HG02678 (cell line): Measurements from ENCODE around the gene HOXA2.

ENCODE experiments used
- ATAC-seq: cut with Tn5 transposase; IDR thresholded peaks from one replicate; pipeline ENCODE4 v1.9.1; 2021; ENCODE audit warnings: mild to moderate bottlenecking, moderate library complexity; ENCODE audit not compliant: unreplicated experiment

HOXA2 gene

DNA sequence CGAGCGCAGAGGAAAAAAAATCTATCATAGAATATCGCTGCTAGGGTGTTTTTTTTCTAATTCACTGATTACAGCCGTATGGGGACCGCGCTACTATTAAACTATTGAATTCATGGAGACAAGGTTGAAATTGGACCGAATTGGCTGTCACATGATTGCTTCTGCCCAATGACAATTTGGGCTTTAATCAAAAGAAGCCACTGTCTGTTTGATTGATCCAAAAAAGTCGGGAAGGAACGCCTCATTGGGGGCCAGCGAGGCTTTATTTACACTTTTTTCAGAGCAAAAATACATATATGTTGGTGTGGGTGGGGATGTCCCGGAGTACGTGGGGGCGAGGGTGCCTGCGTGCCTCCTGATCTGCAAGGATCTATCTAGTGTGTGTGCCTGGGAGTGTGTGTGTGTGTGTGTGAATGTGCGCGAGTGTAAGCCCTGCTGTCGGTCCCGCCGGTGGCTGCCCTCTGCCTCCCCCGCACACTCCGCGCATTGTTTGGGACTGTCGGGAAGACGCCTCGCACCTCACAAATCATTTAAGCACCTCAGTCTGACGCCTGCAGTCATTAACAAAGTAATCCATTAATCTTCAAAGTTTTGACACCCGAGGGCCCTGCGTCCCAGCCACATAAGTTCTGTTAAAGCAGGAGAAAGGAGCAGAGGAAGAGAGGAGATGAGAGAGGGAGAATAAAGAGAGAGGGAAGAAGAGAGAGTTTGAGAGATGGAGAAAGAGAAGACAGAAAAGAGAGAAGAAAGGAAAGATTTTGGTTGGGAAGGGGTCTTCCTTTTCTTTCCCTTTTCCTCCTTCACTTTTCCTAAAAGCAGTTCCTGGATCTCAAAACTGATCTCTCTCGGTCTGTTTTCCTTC, at the start of gene HOXA2:
HOXA2 (minus strand) TSS at position 103 of the 862 bp plus-strand sequence. CDS start 183 bp downstream, outside the sequence.
- ATAC-seq: no peak

DNA sequence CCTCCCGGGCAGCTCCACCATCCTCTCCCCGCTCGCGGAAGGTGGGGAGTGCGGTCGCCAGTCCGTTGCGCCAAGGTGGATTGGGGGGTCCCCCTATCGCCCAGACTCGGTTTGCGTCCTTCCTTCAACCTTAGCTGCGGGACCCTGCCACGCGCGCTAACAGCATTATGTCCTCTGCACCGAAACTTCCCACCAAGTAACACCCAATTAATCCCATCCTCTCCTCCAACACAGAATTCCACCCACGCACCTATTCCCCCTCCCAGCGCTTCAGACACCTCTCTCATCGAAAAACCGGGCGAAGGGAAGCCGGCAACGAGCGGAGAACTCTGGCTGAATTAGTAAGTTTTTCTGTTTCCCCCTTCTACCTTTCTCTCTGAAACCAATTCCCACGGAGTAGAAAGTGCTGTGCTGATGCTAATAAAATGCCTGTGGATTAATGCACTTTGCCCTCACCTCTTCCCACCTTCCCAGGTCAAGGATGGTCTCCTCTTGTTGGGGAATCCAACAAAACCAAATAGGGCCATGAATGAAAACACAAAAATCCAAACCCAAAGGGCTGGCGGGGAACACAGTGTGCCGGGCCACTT, 49.0 kb upstream of the HOXA2 start:
- no peak for ATAC-seq

GRCh38 chr7:27150568-27151340, 48.3 kb upstream of the HOXA2 start:
- peak; percentile 86 for ATAC-seq

GRCh38 chr7:27149842-27150567, 47.5 kb upstream of the HOXA2 start:
- ATAC-seq: no peak

GRCh38 chr7:27148756-27149641, 46.5 kb upstream of the HOXA2 start:
- no peak for ATAC-seq

GRCh38 chr7:27148031-27148755, 45.7 kb upstream of the HOXA2 start:
- ATAC-seq: no peak

- ATAC-seq: no peak
These were observed 44.9 kb upstream of the HOXA2 start, which contains the start of gene HOXA6 for GRCh38 chr7:27147199-27148030. TSS of gene HOXA6 (minus strand) at chr7:27147774. CDS start at chr7:27147749, 25 bp downstream.

DNA sequence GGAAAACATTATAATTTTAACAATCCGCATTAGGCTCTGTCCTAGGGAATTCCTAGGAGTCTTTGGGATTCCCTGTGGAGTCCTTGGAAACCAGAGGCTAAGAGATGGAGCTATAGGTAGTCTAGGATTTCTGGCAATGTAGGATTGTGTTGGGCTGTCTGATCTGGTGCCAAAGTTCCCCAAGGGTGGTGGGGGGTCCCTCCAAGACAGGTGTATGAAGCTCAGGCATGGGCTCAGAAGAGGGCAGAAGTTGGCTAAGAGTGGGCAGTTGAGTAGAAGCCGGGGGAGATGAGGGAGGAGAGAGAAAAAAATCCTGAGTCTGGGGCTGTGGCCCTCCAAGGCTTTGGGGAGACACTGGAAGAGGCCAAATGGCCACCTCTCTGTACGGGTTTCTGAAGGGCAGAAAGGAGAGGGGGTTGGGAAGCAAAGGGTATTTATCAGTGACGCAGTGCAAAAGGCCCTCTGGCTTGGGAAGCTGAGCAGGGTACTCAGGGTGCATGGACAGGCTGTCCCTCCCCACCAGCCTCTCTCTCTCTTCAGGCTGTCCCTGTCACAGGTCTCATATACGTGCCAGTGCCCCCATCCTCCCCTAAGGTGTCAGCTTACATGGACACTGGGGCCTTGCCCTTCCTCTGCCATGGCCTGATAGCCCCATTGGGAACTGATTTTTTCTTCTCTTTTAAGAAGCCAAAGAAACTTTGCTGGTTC, 44.2 kb upstream of the HOXA2 start:
- ATAC-seq: no peak

DNA sequence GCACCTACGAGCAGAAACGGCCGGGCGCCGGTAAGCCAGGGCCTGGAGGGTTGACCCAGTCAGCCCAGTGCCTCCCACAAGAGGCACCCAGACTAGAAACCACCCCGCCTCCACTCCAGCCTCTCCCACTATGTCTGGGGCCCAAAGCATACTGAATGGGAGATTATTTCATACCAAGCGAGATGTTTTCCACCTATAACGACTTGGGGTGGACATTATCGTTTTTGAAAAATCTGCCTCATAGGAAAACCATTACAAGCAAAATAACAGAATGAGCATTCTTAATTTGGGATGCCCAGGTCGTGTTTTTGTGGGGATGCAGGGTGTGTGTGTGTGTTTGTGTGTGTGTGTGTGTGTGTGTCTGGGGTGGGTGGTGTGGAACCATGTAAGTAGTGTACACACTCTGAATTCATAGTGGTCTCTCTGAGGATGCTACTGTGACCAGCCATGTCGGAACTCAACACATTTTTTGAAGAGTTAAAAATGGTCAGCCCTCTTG, 43.5 kb upstream of the HOXA2 start:
- ATAC-seq: no peak

- ATAC-seq: no peak
These were observed 42.9 kb upstream of the HOXA2 start for GRCh38 chr7:27145165-27145913.

DNA sequence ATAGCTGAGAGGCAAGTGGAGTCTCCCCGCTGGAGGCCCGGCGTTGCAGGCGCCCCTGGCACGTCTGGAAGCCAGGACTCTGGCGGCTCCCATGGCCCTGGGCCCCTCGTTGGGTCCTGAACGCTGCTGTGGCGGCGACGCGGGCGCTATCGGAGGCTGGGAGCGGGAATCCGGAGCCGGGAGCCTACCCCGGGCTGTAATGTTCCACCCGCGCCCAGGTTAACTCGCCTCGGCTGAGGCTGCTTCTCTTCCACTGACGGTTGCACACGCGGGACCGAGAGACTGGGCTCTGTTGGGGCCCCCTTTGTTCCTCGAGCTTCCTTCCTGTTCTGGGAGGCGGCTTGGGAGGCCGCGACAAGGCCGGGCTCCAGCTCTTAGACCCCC, 42.3 kb upstream of the HOXA2 start:
- ATAC-seq: no peak

DNA sequence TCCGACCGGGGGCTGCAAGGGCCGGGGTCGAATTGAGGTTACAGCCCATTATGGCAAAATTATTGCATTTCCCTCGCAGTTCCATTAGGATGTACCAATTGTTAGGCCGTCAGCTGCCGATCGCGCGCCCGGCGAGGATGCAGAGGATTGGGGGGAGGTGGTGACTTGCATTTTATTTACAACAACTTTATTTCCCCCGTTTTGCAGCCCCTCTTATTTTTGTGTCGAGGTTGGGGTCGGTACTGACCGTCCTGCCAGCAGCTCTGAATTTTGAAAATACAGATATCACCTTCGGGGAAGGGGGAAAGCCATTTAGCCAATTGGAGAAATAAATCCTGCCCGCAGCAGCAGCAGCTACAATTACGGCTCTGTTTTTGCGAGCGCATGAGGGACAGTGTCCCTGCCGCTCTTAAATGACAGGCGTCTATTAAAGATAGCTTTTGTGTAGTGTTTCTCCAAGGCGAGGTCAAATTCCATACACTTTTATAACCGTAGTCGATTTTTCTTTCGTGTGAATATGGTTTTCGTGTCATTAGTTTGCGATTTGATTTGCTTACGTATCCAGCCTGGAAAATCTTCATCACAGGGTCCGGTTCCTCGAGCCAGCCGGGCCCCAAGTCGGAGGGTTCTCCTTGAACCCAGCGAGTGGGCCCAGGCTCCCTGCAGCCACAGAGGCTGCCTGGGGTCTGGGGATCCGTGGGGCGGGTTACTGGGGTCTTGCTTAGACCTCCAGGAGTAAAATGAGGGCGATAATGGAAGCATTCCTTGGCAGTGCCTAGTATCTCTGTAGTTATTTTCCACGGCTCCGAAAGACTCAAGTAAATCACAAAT, 41.7 kb upstream of the HOXA2 start:
- ATAC-seq: no peak

DNA sequence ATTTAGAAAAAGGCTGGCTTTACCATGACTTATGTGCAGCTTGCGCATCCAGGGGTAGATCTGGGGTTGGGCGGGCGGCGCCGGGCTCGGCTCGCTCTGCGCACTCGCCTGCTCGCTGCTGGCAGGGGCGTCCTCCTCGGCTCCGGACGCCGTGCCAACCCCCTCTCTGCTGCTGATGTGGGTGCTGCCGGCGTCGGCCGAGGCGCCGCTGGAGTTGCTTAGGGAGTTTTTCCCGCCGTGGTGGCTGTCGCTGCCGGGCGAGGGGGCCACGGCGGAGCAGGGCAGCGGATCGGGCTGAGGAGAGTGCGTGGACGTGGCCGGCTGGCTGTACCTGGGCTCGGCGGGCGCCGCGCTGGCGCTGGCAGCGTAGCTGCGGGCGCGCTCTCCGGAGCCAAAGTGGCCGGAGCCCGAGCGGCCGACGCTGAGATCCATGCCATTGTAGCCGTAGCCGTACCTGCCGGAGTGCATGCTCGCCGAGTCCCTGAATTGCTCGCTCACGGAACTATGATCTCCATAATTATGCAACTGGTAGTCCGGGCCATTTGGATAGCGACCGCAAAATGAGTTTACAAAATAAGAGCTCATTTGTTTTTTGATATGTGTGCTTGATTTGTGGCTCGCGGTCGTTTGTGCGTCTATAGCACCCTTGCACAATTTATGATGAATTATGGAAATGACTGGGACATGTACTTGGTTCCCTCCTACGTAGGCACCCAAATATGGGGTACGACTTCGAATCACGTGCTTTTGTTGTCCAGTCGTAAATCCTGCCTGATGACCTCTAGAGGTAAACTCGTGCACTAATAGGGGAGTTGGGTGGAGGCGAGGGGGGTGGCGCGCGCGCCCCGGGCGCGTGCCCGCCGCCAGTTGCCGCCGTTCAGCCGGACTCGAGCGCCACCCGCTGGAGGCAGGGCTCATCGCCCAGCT, 40.8 kb upstream of the HOXA2 start, which contains the start of gene HOXA5:
HOXA5 (minus strand) TSS at position 659 of the 927 bp plus-strand sequence; CDS start at position 585, 74 bp downstream.
- ATAC-seq: no peak

DNA sequence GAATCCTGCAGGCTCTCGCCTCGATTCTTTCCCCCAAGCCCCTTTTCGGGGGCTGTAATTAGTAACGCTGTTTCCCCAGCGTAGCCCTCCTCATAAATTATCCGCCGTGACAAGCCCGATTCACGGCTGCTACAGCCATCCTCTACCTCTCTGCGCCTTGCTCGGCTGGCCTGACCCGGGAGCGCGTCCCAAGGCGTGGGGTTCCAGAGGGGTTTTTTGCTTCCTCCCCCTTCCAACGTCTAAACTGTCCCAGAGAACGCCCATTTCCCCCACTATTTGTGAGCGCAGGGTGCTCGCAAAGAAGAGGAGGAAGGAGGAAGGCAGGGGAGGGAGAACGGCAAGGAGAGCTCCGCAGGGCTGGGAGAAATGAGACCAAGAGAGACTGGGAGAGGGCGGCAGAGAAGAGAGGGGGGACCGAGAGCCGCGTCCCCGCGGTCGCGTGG, 40.1 kb upstream of the HOXA2 start:
- ATAC-seq: no peak
